A673 (cell line): Measurements from ENCODE around the gene NOP56. TPM values are rescaled to one million over a fixed set of nuclear protein-coding genes. Genes with fewer than 3 reads are reported as not detected.

Source experiments
- BruUV-seq: library from RNA; stranded (reverse); fragments of 400-500 nt; replicated peaks from 2 replicates; lab custom pipeline; 2021; lab: Mats Ljungman, UMichigan
- CTCF ChIA-PET: fragments of 300-600 bp; sonication (Branson Sonifier 250); formaldehyde crosslinking; loops from one replicate; lab custom pipeline; 2022; ENCODE audit warnings: antibody characterized with exemption; lab: Charles Lee
- POLR2A ChIA-PET: fragments of 300-600 bp; sonication (Branson Sonifier 250); formaldehyde crosslinking; loops from one replicate; lab custom pipeline; 2022; ENCODE audit warnings: antibody characterized with exemption; ENCODE audit not compliant: low non-redundant PET; lab: Charles Lee
- DNase-seq: peaks from one replicate; pipeline ENCODE4 v3.0.0-alpha.2; 2015; ENCODE audit warnings: low spot score
- H3K27ac ChIP-seq: fragments of 200-600 bp; sonication (generic); 2 replicates; pipeline ENCODE4 v1.5.1; 2016; ENCODE audit warnings: mixed run types, low read depth, mild to moderate bottlenecking, mixed read lengths, antibody characterized with exemption, low read length; ENCODE audit not compliant: poor library complexity, severe bottlenecking
- H3K27me3 ChIP-seq: fragments of 200-600 bp; sonication (generic); replicated peaks from 2 replicates; pipeline ENCODE4 v1.6.1; 2017; ENCODE audit warnings: mixed run types, low read depth, mild to moderate bottlenecking, mixed read lengths, antibody characterized with exemption, low read length; ENCODE audit not compliant: insufficient read depth, poor library complexity
- H3K36me3 ChIP-seq: fragments of 200-600 bp; sonication (generic); 2 replicates; pipeline ENCODE4 v1.6.1; 2016; ENCODE audit warnings: mixed run types, mild to moderate bottlenecking, mixed read lengths, antibody characterized with exemption, low read length; ENCODE audit not compliant: insufficient read depth, poor library complexity, severe bottlenecking
- H3K4me1 ChIP-seq: fragments of 200-600 bp; sonication (generic); 2 replicates; pipeline ENCODE4 v1.6.1; 2017; ENCODE audit warnings: mixed run types, mild to moderate bottlenecking, mixed read lengths, antibody characterized with exemption, low read length; ENCODE audit not compliant: insufficient read depth, poor library complexity, severe bottlenecking
- H3K4me3 ChIP-seq: fragments of 200-600 bp; sonication (generic); 2 replicates; pipeline ENCODE4 v1.5.1; 2016; ENCODE audit warnings: low read depth, mixed run types, mild to moderate bottlenecking, mixed read lengths, low read length; ENCODE audit not compliant: poor library complexity, severe bottlenecking
- H3K9me3 ChIP-seq: fragments of 200-600 bp; sonication (generic); 2 replicates; pipeline ENCODE4 v1.6.1; 2016; ENCODE audit warnings: mixed run types, low read depth, mild to moderate bottlenecking, mixed read lengths, antibody characterized with exemption, low read length; ENCODE audit not compliant: poor library complexity, severe bottlenecking
- EZH2 ChIP-seq: fragments of 200-600 bp; sonication (generic); IDR thresholded peaks from 2 replicates; pipeline ENCODE4 v1.6.1; 2017; ENCODE audit warnings: borderline replicate concordance, low read depth, mild to moderate bottlenecking, mixed read lengths, antibody characterized with exemption, low read length; ENCODE audit not compliant: poor library complexity, severe bottlenecking
- intact Hi-C: fragments of 100-400 bp; cut with micrococcal nuclease; formaldehyde crosslinking; loops from one replicate; pipeline ENCODE4 v1.10.0; 2022; ENCODE audit not compliant: unreplicated experiment
- total RNA-seq: library from RNA; stranded (reverse); gene quantifications from 2 replicates; pipeline ENCODE4 v1.2.3, GENCODE V29; 2021
- TF ChIP-seq, protein P1 (sequence below): fragments of 300-800, 200-600 bp; sonication (generic); conservative IDR thresholded peaks from 2 replicates; pipeline ENCODE4 v1.5.1; 2017; ENCODE audit warnings: low read depth, mild to moderate bottlenecking, antibody characterized with exemption, low read length, moderate library complexity, mixed read lengths

NOP56 gene
- total RNA-seq, 1 experiment from 2014 or later: 704 TPM

DNA sequence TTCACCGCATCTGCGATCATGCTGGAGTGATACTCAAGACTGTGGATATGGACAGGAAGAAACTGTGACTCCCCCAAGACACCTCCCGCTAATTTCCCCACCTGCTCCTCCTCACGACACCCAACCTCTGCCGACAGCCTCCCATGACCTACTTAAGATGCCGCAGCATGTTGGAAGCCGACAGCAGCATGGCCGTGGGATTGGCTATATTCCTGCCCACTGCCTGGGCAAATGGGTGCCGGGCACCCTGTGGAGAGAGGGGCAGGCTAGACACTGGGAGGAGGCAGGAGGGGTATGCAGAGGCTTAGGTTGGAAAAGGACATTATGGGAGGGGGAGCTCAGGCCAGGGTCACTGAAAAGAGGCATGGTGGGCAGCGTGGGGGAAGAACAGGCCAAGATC lies 7.1 kb downstream of the NOP56 start:
- Histone ChIP-seq H3K4me1 (peaks cover 9% of the 10 kb centered on the region), H3K4me3 (no peak overlapping the region), H3K27me3 (no peaks in the 10 kb centered on the region), H3K9me3 (no peaks in the 10 kb centered on the region), H3K27ac (no peak overlapping the region), H3K36me3 (peaks cover 67% of the 10 kb centered on the region)
- CTCF ChIA-PET: no interaction called here
- TF ChIP-seq, protein P1, sequence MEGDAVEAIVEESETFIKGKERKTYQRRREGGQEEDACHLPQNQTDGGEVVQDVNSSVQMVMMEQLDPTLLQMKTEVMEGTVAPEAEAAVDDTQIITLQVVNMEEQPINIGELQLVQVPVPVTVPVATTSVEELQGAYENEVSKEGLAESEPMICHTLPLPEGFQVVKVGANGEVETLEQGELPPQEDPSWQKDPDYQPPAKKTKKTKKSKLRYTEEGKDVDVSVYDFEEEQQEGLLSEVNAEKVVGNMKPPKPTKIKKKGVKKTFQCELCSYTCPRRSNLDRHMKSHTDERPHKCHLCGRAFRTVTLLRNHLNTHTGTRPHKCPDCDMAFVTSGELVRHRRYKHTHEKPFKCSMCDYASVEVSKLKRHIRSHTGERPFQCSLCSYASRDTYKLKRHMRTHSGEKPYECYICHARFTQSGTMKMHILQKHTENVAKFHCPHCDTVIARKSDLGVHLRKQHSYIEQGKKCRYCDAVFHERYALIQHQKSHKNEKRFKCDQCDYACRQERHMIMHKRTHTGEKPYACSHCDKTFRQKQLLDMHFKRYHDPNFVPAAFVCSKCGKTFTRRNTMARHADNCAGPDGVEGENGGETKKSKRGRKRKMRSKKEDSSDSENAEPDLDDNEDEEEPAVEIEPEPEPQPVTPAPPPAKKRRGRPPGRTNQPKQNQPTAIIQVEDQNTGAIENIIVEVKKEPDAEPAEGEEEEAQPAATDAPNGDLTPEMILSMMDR: no peak
- no peak for TF ChIP-seq EZH2
- intact Hi-C loops: no loop called here
- BruUV-seq: no TSS peak
- no peak for DNase-seq
- POLR2A ChIA-PET: no interaction called here

DNA sequence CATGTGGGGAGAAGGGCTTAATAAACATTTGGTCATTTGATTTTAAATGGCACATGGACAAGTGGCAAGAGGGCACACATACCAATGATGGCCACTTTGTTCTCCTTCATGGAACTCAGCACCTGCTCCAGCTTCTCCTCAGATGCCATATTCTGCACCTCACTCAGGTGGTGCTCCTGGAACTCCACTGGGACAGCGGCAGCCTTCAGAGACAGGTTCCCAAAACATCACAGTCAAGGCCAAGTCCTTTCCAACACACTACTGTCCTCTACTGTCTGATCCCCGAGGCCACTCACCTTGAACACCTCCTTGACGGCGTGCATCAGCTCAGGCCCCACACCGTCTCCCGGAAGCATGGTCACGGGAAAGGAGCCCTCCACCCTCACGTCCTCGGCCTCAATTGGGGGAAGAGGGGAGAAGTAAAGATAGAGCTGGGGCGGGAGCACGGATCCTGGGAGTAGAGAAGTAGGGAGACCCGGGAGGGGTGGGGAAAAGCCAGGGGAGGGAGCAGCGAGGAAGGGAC lies 11.0 kb downstream of the NOP56 start:
- BruUV-seq: TSS peak; percentile 54
- no peak for DNase-seq
- Histone ChIP-seq H3K36me3 (peaks cover 28% of the 10 kb centered on the region), H3K27ac (peak overlapping the region; percentile 76), H3K4me3 (peak overlapping the region; percentile 84), H3K27me3 (no peaks in the 10 kb centered on the region), H3K4me1 (peaks cover 3% of the 10 kb centered on the region), H3K9me3 (no peaks in the 10 kb centered on the region)
- intact Hi-C loops: no loop called here
- ChIA-PET POLR2A (interaction anchor here (1.3 kb wide), 1 partner anchor 11 kb away, joined by 4 read pairs; the partner anchor contains the start of gene NOP56), CTCF (no interaction called here)
- TF ChIP-seq, protein P1: no peak
- TF ChIP-seq EZH2: no peak

DNA sequence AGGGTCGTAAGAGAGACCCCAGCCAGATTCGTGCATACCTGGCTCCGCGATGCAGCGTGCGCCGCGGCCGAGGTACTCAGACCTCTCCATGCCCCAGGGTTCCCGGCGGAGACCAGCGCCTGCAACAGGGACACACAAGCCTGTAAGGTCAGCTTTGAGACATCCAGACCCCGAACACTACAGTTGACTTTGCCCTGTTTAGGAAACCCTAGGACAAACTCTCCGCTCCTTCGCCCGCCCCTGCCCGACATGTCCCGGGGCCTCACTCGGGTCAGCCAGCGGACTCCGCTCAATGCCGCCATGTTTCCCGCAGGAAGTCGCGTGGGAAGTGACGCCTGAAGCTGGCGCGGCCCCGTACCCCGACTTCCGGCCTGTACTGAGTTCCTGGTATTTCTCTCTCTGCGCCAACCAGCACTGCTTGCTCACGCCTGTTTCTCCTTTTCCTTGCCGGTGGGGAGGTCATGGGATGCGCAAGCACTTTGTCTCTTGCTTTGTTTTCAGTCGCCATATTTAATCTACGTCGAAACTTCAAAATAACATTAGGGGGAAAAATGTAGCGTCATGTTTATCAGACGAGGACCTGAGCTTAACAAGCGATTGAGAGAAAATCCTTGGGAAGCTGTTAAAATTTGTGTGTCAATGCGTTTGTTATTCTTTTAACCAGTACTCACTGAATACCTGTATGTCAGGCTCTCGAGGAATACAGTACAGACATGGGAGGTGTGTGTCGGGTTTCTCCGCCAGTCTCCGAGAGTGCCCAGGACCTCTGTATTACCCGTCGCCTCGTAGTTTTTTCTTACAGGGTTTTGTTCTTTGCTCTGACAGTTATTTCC lies 11.7 kb downstream of the NOP56 start, which contains the start of gene IDH3B:
Gene IDH3B (minus strand): TSS at position 330 of the 833 bp plus-strand sequence. CDS start 28 bp downstream, at position 302.
- peaks cover 21% of the 10 kb centered on the region for H3K36me3 ChIP-seq
- ChIA-PET POLR2A (interaction anchor here (0.7 to 1.3 kb wide), 3 partner anchors 12 to 358 kb away, joined by 3 to 16 read pairs (median 4); partner anchors contain the start of gene NOP56), CTCF (no interaction called here)
- no peaks in the 10 kb centered on the region for H3K9me3 ChIP-seq
- TSS peak; percentile 100 for BruUV-seq
- H3K4me1 ChIP-seq: peaks cover 3% of the 10 kb centered on the region
- H3K27me3 ChIP-seq: no peaks in the 10 kb centered on the region
- peak within 1 kb of the TSS; percentile 76 for H3K27ac ChIP-seq
- intact Hi-C loops: no loop called here
- DNase-seq: peak; percentile 94
- TF ChIP-seq, protein P1: no peak
- no peak for TF ChIP-seq EZH2
- peak within 1 kb of the TSS; percentile 84 for H3K4me3 ChIP-seq
